PC-9 (cell line): ENCODE data around the gene EED. TPM values are rescaled to one million over a fixed set of nuclear protein-coding genes. Genes with fewer than 3 reads are reported as not detected.

Experiments
- BruUV-seq: library from RNA; stranded (reverse); fragments of 400-500 nt; replicated peaks from 2 replicates; lab custom pipeline; 2021; lab: Mats Ljungman, UMichigan
- CTCF ChIA-PET: fragments of 300-600 bp; sonication (Branson Sonifier 250); formaldehyde crosslinking; loops from one replicate; lab custom pipeline; 2022; ENCODE audit warnings: antibody characterized with exemption; lab: Charles Lee
- POLR2A ChIA-PET: fragments of 300-600 bp; sonication (Branson Sonifier 250); formaldehyde crosslinking; loops from one replicate; lab custom pipeline; 2022; ENCODE audit warnings: antibody characterized with exemption; ENCODE audit not compliant: unreplicated experiment; lab: Charles Lee
- DNase-seq, 2 experiments: peaks; one replicate each; pipeline versions ENCODE4 v3.0.0 to v3.0.0-alpha.2; 2015 to 2022; ENCODE audit warnings: mixed read lengths in 1 of 2
- H2AFZ ChIP-seq: fragments of 200-600 bp; sonication (generic); 2 replicates; pipeline ENCODE4 v1.8.1; 2017; ENCODE audit warnings: antibody characterized with exemption
- H3F3A ChIP-seq: fragments of 200-600 bp; sonication (generic); 2 replicates; pipeline ENCODE4 v1.8.1; 2017; ENCODE audit warnings: antibody characterized with exemption, mild to moderate bottlenecking, low read depth; ENCODE audit not compliant: insufficient read depth
- H3K27ac ChIP-seq: fragments of 200-600 bp; sonication (generic); 2 replicates; pipeline ENCODE4 v1.6.1; 2016; ENCODE audit warnings: mixed run types
- H3K27me3 ChIP-seq: fragments of 200-600 bp; sonication (generic); 2 replicates; pipeline ENCODE4 v1.6.1; 2016; ENCODE audit warnings: low read depth, mixed run types; ENCODE audit not compliant: insufficient read depth
- H3K36me3 ChIP-seq: fragments of 200-600 bp; sonication (generic); 2 replicates; pipeline ENCODE4 v1.6.1; 2016; ENCODE audit warnings: low read depth, mixed run types
- H3K4me1 ChIP-seq: fragments of 200-600 bp; sonication (generic); replicated peaks from 2 replicates; pipeline ENCODE4 v1.6.1; 2016; ENCODE audit warnings: mixed run types; ENCODE audit not compliant: insufficient read depth
- H3K4me2 ChIP-seq: fragments of 200-600 bp; sonication (generic); 2 replicates; pipeline ENCODE4 v1.6.1; 2017; ENCODE audit warnings: mixed run types
- H3K4me3 ChIP-seq: fragments of 200-600 bp; sonication (generic); 2 replicates; pipeline ENCODE4 v1.6.1; 2016; ENCODE audit warnings: mixed run types
- H3K79me2 ChIP-seq: fragments of 200-600 bp; sonication (generic); 2 replicates; pipeline ENCODE4 v1.6.1; 2017; ENCODE audit warnings: low read depth, mixed run types
- H3K9me2 ChIP-seq: fragments of 200-600 bp; sonication (generic); 2 replicates; pipeline ENCODE4 v1.8.1; 2017; ENCODE audit warnings: mild to moderate bottlenecking; ENCODE audit not compliant: insufficient read depth
- H3K9me3 ChIP-seq: fragments of 200-600 bp; sonication (generic); 2 replicates; pipeline ENCODE4 v1.8.1; 2016; ENCODE audit warnings: low read depth; ENCODE audit not compliant: insufficient read depth
- H4K20me1 ChIP-seq: fragments of 200-600 bp; sonication (generic); 2 replicates; pipeline ENCODE4 v1.8.1; 2017; ENCODE audit not compliant: insufficient read depth
- CTCF ChIP-seq: fragments of 200-600 bp; sonication (generic); conservative IDR thresholded peaks from 2 replicates; pipeline ENCODE4 v1.6.1; 2017; ENCODE audit warnings: mixed run types, antibody characterized with exemption, mild to moderate bottlenecking, moderate library complexity
- EZH2 ChIP-seq: fragments of 200-600 bp; sonication (generic); IDR thresholded peaks from 2 replicates; pipeline ENCODE4 v1.8.0; 2017; ENCODE audit warnings: antibody characterized with exemption, low read depth
- intact Hi-C: fragments of 100-400 bp; cut with micrococcal nuclease; formaldehyde crosslinking; loops from one replicate; pipeline ENCODE4 v1.10.0; 2022; ENCODE audit not compliant: unreplicated experiment
- total RNA-seq: library from RNA; stranded (reverse); gene quantifications from 2 replicates; pipeline ENCODE4 v1.2.3, GENCODE V29; 2021

The EED gene
- total RNA-seq, 1 experiment from 2014 or later: 37.4 TPM

GRCh38 chr11:86230921-86231434 lies 13.6 kb upstream of the EED start:
- no peaks in the 10 kb centered on the region for H4K20me1 ChIP-seq
- no peaks in the 10 kb centered on the region for H3K27me3 ChIP-seq
- no peaks in the 10 kb centered on the region for H3K79me2 ChIP-seq
- TF ChIP-seq EZH2: no peak
- TF ChIP-seq CTCF: no peak
- POLR2A ChIA-PET: interaction anchor here (0.6 kb wide), 1 partner anchor 11 kb away, joined by 3 read pairs; no protein-coding TSS in a partner anchor
- H3K4me3 ChIP-seq: no peak overlapping the region
- intact Hi-C loops: no loop called here
- no peak overlapping the region for H3K27ac ChIP-seq
- no peak overlapping the region for H3K4me2 ChIP-seq
- BruUV-seq: no TSS peak
- H2AFZ ChIP-seq: no peak overlapping the region
- peaks cover 12% of the 10 kb centered on the region for H3K4me1 ChIP-seq
- no peaks in the 10 kb centered on the region for H3K36me3 ChIP-seq
- no peak for DNase-seq
- peaks cover 8% of the 10 kb centered on the region; the same call in 1 of the 2 replicates for H3F3A ChIP-seq
- no peaks in the 10 kb centered on the region; the same call in 1 of the 2 replicates for H3K9me2 ChIP-seq
- CTCF ChIA-PET: no interaction called here
- H3K9me3 ChIP-seq: no peaks in the 10 kb centered on the region

- no peak for DNase-seq
- POLR2A ChIA-PET: interaction anchor here (0.6 kb wide), 1 partner anchor 194 kb away, joined by 6 read pairs; no protein-coding TSS in a partner anchor
- TF ChIP-seq EZH2 (no peak), CTCF (no peak)
- Histone ChIP-seq H3K4me1 (peaks cover 12% of the 10 kb centered on the region), H3K9me2 (no peaks in the 10 kb centered on the region), H3K27ac (no peak overlapping the region), H3F3A (peaks cover 8% of the 10 kb centered on the region; the same call in 1 of the 2 replicates), H3K36me3 (no peaks in the 10 kb centered on the region), H3K4me3 (no peak overlapping the region), H2AFZ (no peak overlapping the region), H4K20me1 (no peaks in the 10 kb centered on the region), H3K79me2 (no peaks in the 10 kb centered on the region), H3K9me3 (no peaks in the 10 kb centered on the region), H3K27me3 (no peaks in the 10 kb centered on the region), H3K4me2 (no peak overlapping the region)
- CTCF ChIA-PET: no interaction called here
- BruUV-seq: no TSS peak
- intact Hi-C loops: no loop called here
Observed at GRCh38 chr11:86232556-86232955, 12.0 kb upstream of the EED start.

GRCh38 chr11:86234831-86235461 lies 9.6 kb upstream of the EED start:
- Histone ChIP-seq H3K36me3 (no peaks in the 10 kb centered on the region), H3K9me3 (no peaks in the 10 kb centered on the region), H3K27me3 (no peaks in the 10 kb centered on the region), H3F3A (no peaks in the 10 kb centered on the region; the same call in 1 of the 2 replicates), H3K9me2 (no peaks in the 10 kb centered on the region), H3K4me1 (no peaks in the 10 kb centered on the region), H3K27ac (no peak overlapping the region), H3K79me2 (no peaks in the 10 kb centered on the region), H3K4me3 (no peak overlapping the region), H4K20me1 (no peaks in the 10 kb centered on the region), H2AFZ (no peak overlapping the region), H3K4me2 (no peak overlapping the region)
- intact Hi-C loops: no loop called here
- no peak for DNase-seq
- TF ChIP-seq EZH2 (no peak), CTCF (no peak)
- ChIA-PET POLR2A (no interaction called here), CTCF (no interaction called here)
- no TSS peak for BruUV-seq
